Activated T-helper 9 cell treated with anti-CD3 and anti-CD28 coated beads, Interleukin-2, amount 50 U/mL, for 16 hours (primary cell): Measurements from ENCODE around the gene CLDN6.

Source experiments
- DNase-seq: peaks from one replicate; pipeline ENCODE4 v3.0.0-alpha.2; 2020; ENCODE audit warnings: low read depth

CLDN6 gene

GRCh38 chr16:2987286-2987685 is 30.7 kb downstream of the CLDN6 start:
- no peak for DNase-seq

GRCh38 chr16:2986623-2987188 is 31.3 kb downstream of the CLDN6 start:
- DNase-seq: no peak

- no peak for DNase-seq
Measured at GRCh38 chr16:2985893-2986355, 32.1 kb downstream of the CLDN6 start.

GRCh38 chr16:2985462-2985861 is 32.5 kb downstream of the CLDN6 start:
- no peak for DNase-seq

GRCh38 chr16:2983706-2984136 is 34.3 kb downstream of the CLDN6 start:
- peak; percentile 60 for DNase-seq

- no peak for DNase-seq
Measured at GRCh38 chr16:2982402-2982801, 35.6 kb downstream of the CLDN6 start.

GRCh38 chr16:2981899-2982250 is 36.1 kb downstream of the CLDN6 start:
- DNase-seq: no peak

- no peak for DNase-seq
Measured at GRCh38 chr16:2981177-2981898, 36.6 kb downstream of the CLDN6 start.

- DNase-seq: peak; percentile 91
Measured at GRCh38 chr16:2980227-2981176, 37.5 kb downstream of the CLDN6 start, which contains the start of gene PKMYT1. TSS of gene PKMYT1 (minus strand) at chr16:2980446. CDS start at chr16:2979657, 789 bp downstream.

GRCh38 chr16:2979669-2980226 is 38.2 kb downstream of the CLDN6 start:
- DNase-seq: no peak

- no peak for DNase-seq
Measured at GRCh38 chr16:2977440-2977839, 40.5 kb downstream of the CLDN6 start.

- no peak for DNase-seq
Measured at GRCh38 chr16:2976673-2977072, 41.3 kb downstream of the CLDN6 start.

- no peak for DNase-seq
Measured at GRCh38 chr16:2976201-2976600, 41.8 kb downstream of the CLDN6 start.

GRCh38 chr16:2975161-2975795 is 42.7 kb downstream of the CLDN6 start:
- DNase-seq: no peak

- no peak for DNase-seq
Measured at GRCh38 chr16:2974319-2975056, 43.5 kb downstream of the CLDN6 start.

- no peak for DNase-seq
Measured at GRCh38 chr16:2973605-2974318, 44.2 kb downstream of the CLDN6 start.

- no peak for DNase-seq
Measured at GRCh38 chr16:2973093-2973492, 44.9 kb downstream of the CLDN6 start.

- DNase-seq: no peak
Measured at GRCh38 chr16:2971985-2972784, 45.8 kb downstream of the CLDN6 start.

- DNase-seq: no peak
Measured at GRCh38 chr16:2971134-2971984, 46.6 kb downstream of the CLDN6 start.
